GM19468 (cell line): Measurements from ENCODE around the gene GRIK3.

ENCODE experiments used
- ATAC-seq: cut with Tn5 transposase; IDR thresholded peaks from one replicate; pipeline ENCODE4 v1.9.1; 2021; ENCODE audit warnings: mild to moderate bottlenecking, moderate library complexity, moderate number of reproducible peaks; ENCODE audit not compliant: unreplicated experiment; ENCODE audit errors: extremely low read depth

Gene GRIK3

DNA sequence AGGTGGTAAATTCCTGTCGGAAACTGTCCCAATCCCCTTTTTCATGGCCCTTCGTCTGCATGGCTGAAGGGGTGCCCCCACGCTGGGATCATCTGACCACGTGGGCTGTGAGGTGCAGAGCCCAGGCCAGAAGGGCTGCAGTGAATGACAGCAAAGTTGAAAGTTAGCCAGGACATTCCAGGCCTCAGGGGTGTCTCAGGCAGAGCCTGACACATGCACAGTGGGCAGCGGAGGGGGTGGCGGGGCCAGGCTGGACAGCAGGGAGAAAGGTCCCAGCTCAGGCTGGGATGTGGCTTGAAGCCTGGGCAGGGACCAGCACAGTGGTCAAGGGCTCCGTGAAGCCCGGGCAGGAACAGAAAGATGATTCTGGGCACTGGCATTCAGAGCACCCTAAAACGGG, 49.6 kb downstream of the GRIK3 start:
- ATAC-seq: no peak

GRCh38 chr1:36984026-36984425, 50.3 kb downstream of the GRIK3 start:
- no peak for ATAC-seq

- no peak for ATAC-seq
These were observed 51.6 kb downstream of the GRIK3 start for GRCh38 chr1:36982709-36983108.

DNA sequence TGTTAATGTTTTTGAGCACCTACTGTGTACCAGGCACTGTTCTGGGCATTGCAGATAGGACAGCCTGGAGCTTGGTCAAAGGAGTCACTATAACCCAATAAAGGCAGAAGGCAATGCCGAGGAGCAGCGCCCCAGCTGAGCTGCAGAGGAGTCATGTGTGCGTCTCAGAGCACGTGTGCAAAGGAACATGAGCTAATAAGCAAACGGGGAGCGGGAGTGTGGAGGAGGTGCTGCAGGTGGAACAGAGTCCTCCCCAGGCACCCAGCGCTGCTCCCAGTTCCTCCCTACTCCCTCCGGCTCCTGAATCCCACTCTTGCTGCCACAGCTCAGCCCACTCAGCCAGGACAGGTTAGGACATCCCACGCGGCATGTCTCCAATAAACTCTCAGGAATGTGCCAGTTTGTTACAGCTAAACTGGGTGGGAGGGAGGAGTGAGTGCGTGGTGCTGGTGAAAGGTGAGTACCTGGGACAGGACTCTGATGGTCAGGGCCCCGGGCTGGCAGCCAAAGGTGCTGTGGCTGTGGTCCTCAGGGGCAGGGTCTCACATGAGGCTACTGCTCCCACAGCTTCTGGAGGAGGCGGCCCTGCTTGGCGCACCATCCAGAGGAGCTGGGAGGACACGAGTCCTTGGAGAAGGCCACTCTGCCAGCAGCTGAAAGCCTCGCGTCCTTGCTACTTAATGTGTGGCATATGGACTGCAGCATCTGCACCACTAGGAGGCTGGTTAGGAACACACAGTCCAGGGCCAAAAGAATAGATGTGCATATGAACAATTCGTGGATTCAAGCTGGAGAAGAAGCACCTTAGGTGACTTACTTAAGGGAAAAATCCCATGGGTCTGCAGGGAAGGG, 52.3 kb downstream of the GRIK3 start:
- no peak for ATAC-seq

DNA sequence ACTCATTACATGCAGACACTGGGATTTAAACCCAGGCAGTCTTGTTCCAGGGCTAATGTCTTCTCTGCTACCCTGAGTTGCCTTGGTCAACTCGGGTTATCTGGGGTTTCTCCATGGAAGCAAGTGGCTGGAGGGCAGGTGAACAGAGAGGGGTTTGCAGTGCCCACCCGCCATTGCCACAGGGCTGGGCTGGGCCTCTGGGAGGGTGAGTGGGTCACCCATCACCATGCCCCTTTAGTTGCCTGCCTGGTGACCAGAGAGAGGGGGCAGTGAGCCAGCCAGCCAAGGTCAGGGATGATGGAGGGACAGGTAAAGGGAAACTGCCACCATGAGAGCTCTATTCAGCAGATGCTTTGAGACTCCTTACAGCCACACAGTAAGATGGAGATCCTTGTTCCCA, 53.2 kb downstream of the GRIK3 start:
- no peak for ATAC-seq

DNA sequence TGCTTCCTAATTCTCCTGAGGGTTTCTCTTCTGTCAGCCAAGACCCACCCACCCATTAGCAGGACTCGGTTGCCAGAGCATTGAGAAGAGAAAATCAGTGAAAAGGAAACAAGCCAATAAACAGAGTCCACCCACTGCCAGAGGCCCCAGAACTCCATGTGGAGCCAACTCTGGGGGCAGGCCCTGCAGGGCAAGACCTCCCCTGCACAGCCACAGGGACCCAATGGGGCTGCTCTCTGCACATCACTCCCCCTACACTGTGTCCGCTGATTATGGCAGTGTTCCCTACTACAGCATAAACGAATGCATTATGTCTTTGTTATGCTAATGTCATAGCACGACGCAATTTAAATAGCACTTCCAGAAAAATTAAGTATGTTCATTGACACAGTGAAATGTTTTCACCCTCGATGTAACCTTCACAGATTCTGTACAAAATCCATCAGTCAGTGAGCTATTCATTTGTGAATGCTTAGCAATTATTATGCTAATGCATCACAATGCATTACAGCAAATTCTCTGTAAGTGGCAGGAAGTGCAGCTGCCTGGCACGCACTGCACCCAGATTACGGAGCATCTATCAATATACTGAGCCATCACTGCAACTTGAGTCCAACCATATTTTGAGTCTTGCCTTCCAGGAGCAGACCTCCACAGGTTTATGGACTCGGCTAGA, 56.4 kb downstream of the GRIK3 start:
- ATAC-seq: no peak

DNA sequence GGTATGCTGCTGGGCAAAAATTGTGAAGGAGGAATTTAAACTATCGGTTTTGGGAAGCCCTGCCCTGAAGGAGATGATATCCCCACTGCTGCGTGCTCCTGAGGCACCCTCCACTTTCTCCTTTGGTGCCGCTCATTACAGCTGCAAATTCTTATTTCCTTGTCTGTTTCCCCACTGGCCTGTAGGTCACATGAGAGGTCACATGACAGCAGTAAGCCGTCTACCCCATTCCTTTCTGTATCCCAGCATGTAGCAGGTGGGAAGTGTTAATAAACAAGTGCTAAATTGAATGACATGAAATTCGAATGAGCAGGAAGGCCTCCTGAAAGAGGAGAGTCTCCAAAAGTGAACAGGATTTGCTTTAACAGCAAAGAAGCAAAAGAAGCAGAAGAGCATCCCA, 58.7 kb downstream of the GRIK3 start:
- no peak for ATAC-seq

DNA sequence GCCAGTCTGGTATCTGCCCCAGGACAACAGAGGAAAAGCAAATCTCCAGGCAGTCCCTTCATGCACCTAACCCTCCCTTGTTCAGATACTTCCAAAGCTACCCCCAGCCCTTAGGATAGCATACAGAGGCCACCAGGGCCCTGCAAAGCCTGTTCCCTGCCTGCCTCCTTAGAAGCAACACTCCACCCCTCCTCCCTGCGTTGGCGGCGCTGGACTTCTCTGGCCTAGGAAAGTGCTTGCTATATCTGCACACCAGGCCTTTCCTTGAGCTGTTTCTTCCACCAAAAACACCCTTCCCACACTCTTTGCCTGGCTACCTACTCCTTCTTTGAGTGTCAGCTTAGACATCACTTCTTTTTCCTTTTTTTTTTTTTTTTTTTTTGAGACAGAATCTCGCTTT, 61.3 kb downstream of the GRIK3 start:
- no peak for ATAC-seq

GRCh38 chr1:36971852-36972618, 62.3 kb downstream of the GRIK3 start:
- no peak for ATAC-seq

- no peak for ATAC-seq
These were observed 65.6 kb downstream of the GRIK3 start for GRCh38 chr1:36968730-36969129.

DNA sequence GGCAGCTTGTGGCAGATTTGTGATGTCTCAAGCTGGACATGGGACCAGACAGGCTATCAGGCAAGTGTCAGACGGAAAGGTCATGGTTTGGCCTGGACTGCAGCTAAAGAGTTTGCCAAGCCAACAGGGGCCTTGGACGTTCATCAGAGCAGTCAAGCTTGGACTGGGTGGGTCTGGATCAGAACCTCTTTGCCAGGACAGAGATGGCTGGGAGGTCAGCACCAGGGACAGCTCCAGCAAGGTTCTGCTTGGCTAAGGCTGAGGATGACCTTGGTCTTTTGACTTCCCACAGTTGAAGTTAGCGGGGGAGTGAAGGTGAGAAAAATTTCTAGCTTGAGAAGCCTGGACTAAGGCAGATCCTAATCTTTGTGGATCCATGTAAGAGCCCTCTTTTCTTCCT, 68.1 kb downstream of the GRIK3 start:
- no peak for ATAC-seq

DNA sequence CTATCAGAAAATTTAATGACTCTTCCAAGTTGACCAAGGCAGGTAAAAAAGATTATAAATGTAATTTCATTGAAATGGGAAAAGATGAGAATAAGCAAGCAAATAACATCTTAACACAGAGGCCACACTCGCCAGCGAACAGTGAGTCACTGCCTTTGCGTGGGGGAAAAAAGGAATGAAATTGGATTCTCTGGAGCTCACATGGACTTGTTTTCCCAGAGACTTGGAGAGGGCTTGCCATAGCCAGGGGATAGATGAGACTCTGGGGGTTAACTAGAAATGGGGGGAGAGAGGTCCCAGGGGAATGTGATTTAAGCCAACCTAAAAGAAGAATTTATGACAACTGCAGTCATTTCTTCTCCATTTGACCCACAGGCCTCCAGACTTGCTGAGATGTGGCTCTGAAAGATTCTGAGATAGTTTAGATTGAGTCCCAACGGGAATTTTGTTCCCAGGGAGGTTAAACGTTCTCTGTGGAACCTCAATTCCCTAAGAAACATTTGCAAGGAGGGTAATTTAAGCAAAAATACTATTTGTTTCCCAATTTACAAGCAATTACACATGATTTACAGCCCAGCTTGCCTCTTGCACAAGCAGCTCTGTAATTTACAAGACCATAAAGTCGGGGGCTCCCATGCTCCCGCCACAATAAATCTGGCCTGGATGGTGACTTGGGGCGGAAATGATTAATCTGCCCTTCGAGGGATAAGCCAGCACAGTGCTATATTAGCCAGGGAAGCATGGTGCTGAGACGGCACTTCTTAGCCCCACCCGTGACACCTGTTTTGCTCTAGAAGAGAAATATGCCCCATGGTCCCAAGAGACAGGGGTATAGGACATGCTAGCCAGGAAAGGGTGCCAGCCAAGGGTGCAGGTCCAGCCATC, 68.8 kb downstream of the GRIK3 start:
- no peak for ATAC-seq

DNA sequence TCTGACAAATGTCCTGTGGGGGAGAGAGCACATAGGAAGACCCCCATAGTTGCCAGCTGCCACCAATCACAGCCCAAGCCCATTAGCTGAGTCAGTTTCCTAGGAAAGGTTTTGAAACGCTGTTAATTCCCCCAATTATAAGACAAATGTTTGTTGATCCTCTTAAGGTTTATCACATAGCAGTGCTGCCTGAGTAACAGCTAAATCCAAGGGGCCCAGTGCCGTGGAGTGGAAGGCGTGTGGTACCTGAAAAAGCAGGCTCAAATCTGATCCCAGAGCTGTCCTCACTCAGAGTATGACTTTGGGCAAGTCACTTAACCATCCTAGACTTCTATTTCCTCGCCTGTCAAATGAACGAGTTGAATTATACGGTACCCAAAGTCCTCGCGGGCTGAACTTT, 69.5 kb downstream of the GRIK3 start:
- no peak for ATAC-seq

DNA sequence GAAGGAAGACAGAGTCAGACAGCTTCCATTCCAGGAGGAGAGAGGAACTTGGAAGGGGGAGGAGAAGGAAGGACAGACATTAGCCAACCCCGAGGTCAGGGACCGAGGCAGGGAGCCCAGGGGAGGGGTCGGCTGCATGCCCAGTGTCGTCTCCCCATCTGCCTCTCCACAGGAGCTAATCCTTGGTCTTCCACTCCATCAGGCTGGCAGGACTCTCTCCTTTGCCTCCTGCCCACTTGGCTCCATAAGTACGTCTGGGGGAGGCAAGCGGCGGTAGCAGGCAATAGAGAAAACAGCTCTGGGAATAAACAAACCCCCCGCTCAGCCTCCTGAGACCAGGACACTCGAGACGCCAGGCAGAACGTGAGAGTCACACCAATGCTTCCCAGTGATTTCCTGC, 71.3 kb downstream of the GRIK3 start:
- no peak for ATAC-seq

DNA sequence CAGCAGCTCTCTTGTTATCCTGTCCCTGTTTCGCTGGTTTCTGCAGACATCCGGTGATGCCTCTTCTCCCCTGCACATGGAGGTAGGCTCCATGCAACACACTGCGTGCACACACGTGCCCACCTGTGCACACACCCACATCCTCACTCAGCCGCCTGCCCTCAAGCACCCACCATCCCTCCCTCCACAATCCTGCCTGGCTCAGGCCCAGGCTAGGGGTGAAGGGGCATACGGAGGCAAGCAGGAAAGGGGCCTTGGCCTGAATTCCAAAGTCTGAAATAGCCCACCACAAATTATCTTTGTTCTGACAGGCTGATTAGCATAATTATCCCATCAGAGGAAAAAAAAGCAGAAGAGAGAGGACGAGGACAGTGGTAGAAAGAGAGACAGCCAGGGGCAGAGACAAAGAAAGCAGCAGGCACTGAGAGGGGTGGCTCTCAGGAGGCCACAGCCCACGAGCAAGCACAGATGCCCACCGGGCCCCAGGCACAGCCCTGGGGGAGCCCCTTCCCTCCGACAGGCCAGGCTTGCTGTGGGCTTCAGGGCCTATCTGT, 73.2 kb downstream of the GRIK3 start:
- no peak for ATAC-seq

DNA sequence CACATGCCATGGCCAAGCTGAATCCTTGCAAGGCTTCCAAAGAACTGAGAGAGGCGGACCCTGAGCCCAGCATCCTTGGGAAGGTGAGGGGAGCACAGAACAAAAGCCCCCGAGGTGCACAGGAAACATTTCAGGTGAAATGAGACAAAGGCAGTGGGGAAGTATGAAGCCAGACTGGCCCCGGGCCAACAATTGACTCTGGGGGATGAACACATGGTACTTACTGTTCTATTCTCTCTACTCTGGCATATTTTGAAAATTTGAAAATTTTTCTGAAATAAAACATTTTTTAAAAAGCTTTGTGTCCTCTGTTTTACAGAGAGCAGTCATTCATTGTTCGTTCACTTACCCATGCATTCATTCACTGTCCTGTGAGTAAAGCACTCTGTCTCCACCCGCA, 77.7 kb downstream of the GRIK3 start:
- no peak for ATAC-seq

DNA sequence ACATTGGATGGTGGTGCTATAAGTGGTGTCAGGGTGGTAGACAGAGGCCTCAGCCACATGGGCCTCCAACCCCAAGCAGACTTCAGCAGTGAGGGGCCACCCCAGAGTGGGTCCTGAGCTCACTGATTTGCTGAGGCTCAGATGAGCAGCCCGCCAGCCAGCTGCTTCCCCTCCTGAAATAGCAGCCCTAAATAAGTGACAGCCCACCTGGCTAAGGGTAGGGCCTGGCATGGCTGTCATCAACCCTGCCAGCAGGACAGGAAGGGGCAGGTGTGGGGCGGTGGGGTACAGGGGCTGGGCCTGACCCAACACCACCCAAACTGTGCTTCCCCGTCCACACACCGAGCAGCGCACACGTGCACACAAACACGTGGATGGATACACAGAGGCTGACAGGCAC, 79.3 kb downstream of the GRIK3 start:
- ATAC-seq: no peak

GRCh38 chr1:36953061-36953460, 81.3 kb downstream of the GRIK3 start:
- no peak for ATAC-seq

DNA sequence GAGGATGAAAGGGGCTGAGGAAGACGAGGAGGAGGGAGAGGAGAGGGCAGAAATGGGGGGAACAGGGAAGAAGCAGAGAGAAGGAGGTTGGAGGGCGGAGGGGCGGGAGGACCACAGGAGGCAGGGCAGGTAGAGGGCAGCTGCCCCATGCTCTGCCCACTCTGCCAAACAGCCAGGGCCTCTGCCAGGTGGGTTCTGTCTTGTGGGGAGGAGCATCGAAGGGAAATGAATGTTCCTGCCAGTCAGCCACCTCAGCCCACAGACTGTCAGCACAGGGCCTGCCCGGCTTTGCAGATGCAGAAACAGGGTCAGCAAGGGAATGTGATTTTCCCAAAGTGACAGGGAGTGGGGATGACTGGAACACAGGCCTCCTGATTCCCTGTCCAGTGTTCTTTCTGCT, 82.6 kb downstream of the GRIK3 start:
- ATAC-seq: no peak

DNA sequence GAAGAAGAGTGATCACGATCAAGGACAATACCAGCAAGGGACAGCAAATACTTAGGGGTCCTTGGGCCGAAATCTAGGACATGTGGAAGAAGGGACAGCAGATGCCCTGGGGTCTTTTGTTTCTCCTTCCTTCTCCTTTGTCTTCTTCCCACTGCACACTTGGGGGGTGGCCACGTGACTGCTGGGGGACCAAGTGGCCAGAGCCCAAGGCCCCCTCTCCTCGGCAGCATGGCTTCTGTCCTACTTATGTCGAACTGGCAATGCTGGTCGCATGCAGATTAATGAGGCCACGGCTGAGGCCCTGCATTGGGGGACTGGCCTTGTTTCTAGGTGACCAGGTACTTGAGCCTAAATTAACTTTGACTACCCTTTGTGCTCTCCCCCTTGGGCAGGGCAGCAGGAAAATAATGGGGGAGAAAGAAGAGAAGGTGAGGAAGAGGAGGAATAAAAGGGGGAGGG, 83.0 kb downstream of the GRIK3 start:
- ATAC-seq: no peak
